ENCODE data around the gene CAVIN3.

CAVIN3 gene

GRCh38 chr11:6315811-6316425, 4.4 kb downstream of the CAVIN3 start:
- peak; percentile 71 for TF ChIP-seq CTCF (IDR thresholded peaks at IDR 0.05; ENCODE audit: extremely low read depth, missing control alignments)
- DNase-seq (ENCODE audit: low spot score): peak; percentile 82

- TF ChIP-seq CTCF (IDR thresholded peaks at IDR 0.05; ENCODE audit: extremely low read depth, missing control alignments): no peak
Observed at GRCh38 chr11:6312106-6312505, 8.2 kb downstream of the CAVIN3 start.

GRCh38 chr11:6307876-6308275, 12.4 kb downstream of the CAVIN3 start:
- DNase-seq (ENCODE audit: low spot score): no peak
- no peak for TF ChIP-seq CTCF (IDR thresholded peaks at IDR 0.05; ENCODE audit: extremely low read depth, missing control alignments)

More at GRCh38 chr11:6312106-6312505, 8.2 kb downstream of the CAVIN3 start:
- no peak for DNase-seq (ENCODE audit: low spot score)

GRCh38 chr11:6305297-6305696, 15.0 kb downstream of the CAVIN3 start:
- no peak for DNase-seq (ENCODE audit: low spot score)
- no peak for TF ChIP-seq CTCF (IDR thresholded peaks at IDR 0.05; ENCODE audit: extremely low read depth, missing control alignments)

- TF ChIP-seq CTCF (IDR thresholded peaks at IDR 0.05; ENCODE audit: extremely low read depth, missing control alignments): no peak
- DNase-seq (ENCODE audit: low spot score): no peak
Observed at GRCh38 chr11:6303661-6304060, 16.6 kb downstream of the CAVIN3 start.

- DNase-seq (ENCODE audit: low spot score): no peak
Observed at GRCh38 chr11:6301096-6301495, 19.2 kb downstream of the CAVIN3 start.

GRCh38 chr11:6300325-6300724, 20.0 kb downstream of the CAVIN3 start:
- TF ChIP-seq CTCF (IDR thresholded peaks at IDR 0.05; ENCODE audit: extremely low read depth, missing control alignments): no peak
- no peak for DNase-seq (ENCODE audit: low spot score)

More at GRCh38 chr11:6301096-6301495, 19.2 kb downstream of the CAVIN3 start:
- no peak for TF ChIP-seq CTCF (IDR thresholded peaks at IDR 0.05; ENCODE audit: extremely low read depth, missing control alignments)

Measured in GM20000 (cell line).